GM18867 (cell line): ENCODE data around the gene C1QTNF5.

Experiments
- ATAC-seq: cut with Tn5 transposase; IDR thresholded peaks from one replicate; pipeline ENCODE4 v1.9.1; 2021; ENCODE audit warnings: mild to moderate bottlenecking, moderate library complexity; ENCODE audit not compliant: unreplicated experiment

The C1QTNF5 gene

DNA sequence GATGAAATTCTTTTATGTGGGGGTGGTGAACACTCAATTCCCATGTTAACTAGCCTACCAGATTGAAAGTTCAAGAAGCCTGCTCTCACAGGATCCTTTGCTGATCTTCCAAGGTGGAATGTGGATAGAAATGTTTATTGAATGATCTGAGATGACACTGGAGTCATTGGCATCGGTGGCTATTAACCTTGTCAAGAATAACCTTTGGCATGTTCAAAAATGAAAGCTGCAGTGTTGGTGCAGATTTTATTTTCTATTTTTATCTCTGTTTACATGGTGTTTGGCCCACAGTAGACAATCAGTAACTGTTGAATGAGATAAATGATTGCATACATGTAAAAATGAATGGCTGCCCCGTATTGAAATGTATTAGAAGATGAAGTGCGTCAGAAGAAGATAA is 42.7 kb downstream of the C1QTNF5 start:
- no peak for ATAC-seq

GRCh38 chr11:119295178-119295577 is 45.5 kb downstream of the C1QTNF5 start:
- ATAC-seq = no peak

DNA sequence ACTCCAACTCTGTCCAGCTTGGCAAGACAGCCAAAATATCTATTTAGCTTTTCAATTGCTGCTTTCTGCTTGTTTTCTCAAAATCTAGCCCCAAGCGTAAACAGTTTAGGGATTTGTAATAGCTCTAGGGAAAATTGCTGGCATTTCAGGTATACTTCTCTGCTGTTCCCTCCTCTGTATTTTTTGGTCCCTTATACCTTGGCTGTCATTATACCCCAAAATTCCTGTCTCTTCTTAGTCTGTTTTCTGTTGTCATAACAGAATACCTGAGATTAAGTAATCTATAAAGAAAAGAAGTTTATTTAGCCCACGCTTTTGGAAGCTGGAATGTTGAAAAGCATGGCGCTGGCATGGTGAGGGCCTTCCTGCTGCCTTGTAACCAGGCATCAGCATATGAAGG is 47.2 kb downstream of the C1QTNF5 start:
- no peak for ATAC-seq

- ATAC-seq = no peak
These were observed 49.7 kb downstream of the C1QTNF5 start for GRCh38 chr11:119290894-119291497.
